Glutamatergic neuron (in vitro differentiated cells): ENCODE data around the gene SNX33. TPM values are rescaled to one million over a fixed set of nuclear protein-coding genes. Genes with fewer than 3 reads are reported as not detected.
"Not testable (repeated sequence)": the region's sequence is repeated elsewhere in the genome, so short reads cannot be mapped to it uniquely, and the experiment has no call there.

Experiments
- DNase-seq: peaks from one replicate; pipeline ENCODE4 v3.0.0; 2022
- H3K27ac Mint-ChIP-seq: one replicate; pipeline ENCODE4 v1.8.0; 2020; ENCODE audit warnings: mild to moderate bottlenecking, mixed read lengths, inconsistent platforms; ENCODE audit not compliant: unreplicated experiment
- H3K27me3 Mint-ChIP-seq: one replicate; pipeline ENCODE4 v1.8.0; 2020; ENCODE audit warnings: mild to moderate bottlenecking, moderate library complexity, mixed read lengths, inconsistent platforms; ENCODE audit not compliant: unreplicated experiment
- H3K36me3 Mint-ChIP-seq: one replicate; pipeline ENCODE4 v1.8.0; 2020; ENCODE audit warnings: mild to moderate bottlenecking, mixed read lengths, inconsistent platforms; ENCODE audit not compliant: unreplicated experiment
- H3K4me1 Mint-ChIP-seq: one replicate; pipeline ENCODE4 v1.8.0; 2020; ENCODE audit warnings: mild to moderate bottlenecking, low read depth, mixed read lengths, inconsistent platforms; ENCODE audit not compliant: unreplicated experiment
- H3K4me3 Mint-ChIP-seq: one replicate; pipeline ENCODE4 v1.8.0; 2020; ENCODE audit warnings: mild to moderate bottlenecking, mixed read lengths, inconsistent platforms; ENCODE audit not compliant: unreplicated experiment
- H3K9me3 Mint-ChIP-seq: one replicate; pipeline ENCODE4 v1.8.0; 2020; ENCODE audit warnings: mild to moderate bottlenecking, moderate library complexity, mixed read lengths, inconsistent platforms; ENCODE audit not compliant: unreplicated experiment
- CTCF ChIP-seq: fragments of 200-600 bp; sonication (generic); IDR thresholded peaks from one replicate; pipeline ENCODE4 v1.5.0; 2021; ENCODE audit not compliant: partially characterized antibody, unreplicated experiment
- total RNA-seq: library from RNA; stranded (reverse); fragmentation: NEBNext Ultra II Directional; extraction: Animal tissue kit (Norgen Biotek cat#: 25700); gene quantifications from one replicate; pipeline ENCODE4 v1.2.1, GENCODE V29; 2021; ENCODE audit not compliant: unreplicated experiment

The SNX33 gene
- total RNA-seq, 1 donor from 2014 or later, result 21.2 TPM

- Mint-ChIP-seq H3K4me3 (no peak overlapping the region), H3K27me3 (peaks cover 16% of the 10 kb centered on the region)
- DNase-seq, result no peak
Observed at GRCh38 chr15:75695220-75695619, 47.5 kb downstream of the SNX33 start.

DNA sequence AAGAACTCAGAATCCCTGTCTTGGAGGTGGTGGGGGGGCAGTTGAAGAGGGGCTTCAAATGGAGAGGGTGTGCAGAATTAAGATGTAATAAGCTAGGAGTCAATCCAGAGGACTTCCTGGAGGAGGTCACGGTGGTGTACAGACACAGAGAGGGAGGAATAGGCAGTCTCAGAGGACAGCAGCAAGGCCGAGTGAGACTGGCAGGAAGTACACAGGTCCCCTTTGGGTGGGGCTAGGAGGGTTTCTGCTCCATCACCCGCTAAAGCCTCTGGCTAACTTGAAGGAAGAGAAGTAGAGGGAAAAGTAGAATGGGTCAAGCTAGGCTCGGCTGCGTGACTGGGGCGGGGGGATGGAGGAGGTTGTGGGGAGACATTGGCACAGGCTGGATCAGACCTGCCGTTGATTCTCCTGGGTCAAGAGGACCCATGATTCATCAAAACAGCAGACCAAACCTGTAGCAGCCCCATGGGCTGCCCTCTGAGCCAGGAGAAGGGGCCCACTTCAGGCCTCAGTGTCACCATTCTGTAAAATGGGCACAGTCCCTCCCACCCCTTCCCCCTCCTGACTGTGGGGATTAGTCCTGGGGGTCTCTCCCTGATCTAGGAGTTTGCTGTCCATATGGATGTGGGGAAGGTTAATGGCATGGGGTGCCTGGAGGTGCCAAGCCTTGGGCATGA lies 48.1 kb downstream of the SNX33 start:
- Mint-ChIP-seq H3K27me3 (peaks cover 16% of the 10 kb centered on the region), H3K27ac (no peak overlapping the region), H3K9me3 (peaks cover 12% of the 10 kb centered on the region), H3K4me1 (peaks cover 31% of the 10 kb centered on the region), H3K36me3 (no peaks in the 10 kb centered on the region), H3K4me3 (no peak overlapping the region)
- TF ChIP-seq CTCF, result no peak
- DNase-seq, result no peak

More at GRCh38 chr15:75695220-75695619, 47.5 kb downstream of the SNX33 start:
- Mint-ChIP-seq H3K9me3 (peaks cover 12% of the 10 kb centered on the region), H3K4me1 (peaks cover 28% of the 10 kb centered on the region), H3K27ac (peak overlapping the region; percentile 93), H3K36me3 (no peaks in the 10 kb centered on the region)
- TF ChIP-seq CTCF, result no peak

GRCh38 chr15:75696311-75696720 lies 48.6 kb downstream of the SNX33 start:
- H3K9me3 Mint-ChIP-seq, result peaks cover 12% of the 10 kb centered on the region
- DNase-seq, result no peak
- no peak for TF ChIP-seq CTCF
- no peak overlapping the region for H3K27ac Mint-ChIP-seq
- peaks cover 16% of the 10 kb centered on the region for H3K27me3 Mint-ChIP-seq
- no peak overlapping the region for H3K4me3 Mint-ChIP-seq
- no peaks in the 10 kb centered on the region for H3K36me3 Mint-ChIP-seq
- H3K4me1 Mint-ChIP-seq, result peaks cover 31% of the 10 kb centered on the region

DNA sequence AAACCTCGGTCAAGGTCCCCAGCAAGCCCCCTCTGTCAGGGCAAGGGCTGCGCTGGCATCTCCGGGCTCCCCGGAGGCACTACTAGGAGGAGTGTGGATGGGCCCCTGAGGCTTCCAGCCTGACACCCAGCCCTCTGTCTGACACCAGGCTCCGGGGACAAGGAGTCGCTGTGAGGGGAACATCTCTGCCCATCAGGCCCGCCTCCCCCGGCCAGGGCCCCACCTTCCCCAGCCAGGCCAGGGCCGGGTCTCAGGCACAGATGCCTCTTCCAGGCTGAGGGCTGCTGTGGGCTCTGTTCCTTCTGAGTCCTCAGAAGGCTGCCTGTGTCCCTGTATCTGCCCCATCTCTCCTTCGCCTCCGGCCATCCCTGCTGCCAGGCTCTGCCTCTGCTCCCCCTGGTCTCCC lies 49.1 kb downstream of the SNX33 start:
- Mint-ChIP-seq H3K27ac (no peak overlapping the region), H3K36me3 (no peaks in the 10 kb centered on the region), H3K4me3 (no peak overlapping the region), H3K27me3 (peaks cover 16% of the 10 kb centered on the region), H3K9me3 (peaks cover 13% of the 10 kb centered on the region), H3K4me1 (peaks cover 32% of the 10 kb centered on the region)
- DNase-seq, result peak; percentile 43
- no peak for TF ChIP-seq CTCF

DNA sequence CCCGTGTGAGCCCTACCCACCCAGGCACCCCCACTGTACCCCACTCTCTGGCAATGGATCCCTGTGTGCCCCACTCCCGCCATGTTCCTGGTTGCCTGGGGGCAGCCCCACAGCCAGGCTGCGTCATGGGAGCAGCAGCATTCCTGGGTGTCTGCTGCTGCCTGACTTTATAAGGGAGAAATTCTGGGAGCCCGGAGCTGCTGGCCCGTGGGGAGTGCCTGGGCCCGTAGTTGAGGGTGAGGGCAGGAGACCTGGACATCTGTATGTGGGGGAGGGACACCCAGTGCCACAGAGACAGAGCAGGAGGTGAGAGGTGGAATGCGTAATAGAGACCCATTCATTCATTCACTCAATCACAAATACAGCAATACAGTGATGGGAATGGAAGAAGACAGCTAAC lies 49.8 kb downstream of the SNX33 start:
- TF ChIP-seq CTCF, result no peak
- Mint-ChIP-seq H3K36me3 (no peaks in the 10 kb centered on the region), H3K27me3 (peaks cover 16% of the 10 kb centered on the region), H3K27ac (no peak overlapping the region), H3K4me3 (no peak overlapping the region), H3K9me3 (peaks cover 11% of the 10 kb centered on the region), H3K4me1 (peaks cover 32% of the 10 kb centered on the region)
- DNase-seq, result no peak

- not testable (repeated sequence) for H3K36me3 Mint-ChIP-seq, H3K9me3 Mint-ChIP-seq, H3K4me3 Mint-ChIP-seq, DNase-seq, H3K27ac Mint-ChIP-seq
- Mint-ChIP-seq H3K27me3 (peaks cover 16% of the 10 kb centered on the region), H3K4me1 (peaks cover 29% of the 10 kb centered on the region)
Observed at GRCh38 chr15:75697974-75698747, 50.4 kb downstream of the SNX33 start.

GRCh38 chr15:75699517-75699916 lies 51.8 kb downstream of the SNX33 start:
- H3K4me3 Mint-ChIP-seq, H3K9me3 Mint-ChIP-seq, H3K27me3 Mint-ChIP-seq, H3K36me3 Mint-ChIP-seq, DNase-seq, H3K27ac Mint-ChIP-seq: not testable (repeated sequence)
- peaks cover 16% of the 10 kb centered on the region for H3K4me1 Mint-ChIP-seq
